Amniotic stem cell (primary cell): ENCODE measurements around the gene DCAF7.

Experiments used
- DNase-seq: peaks from one replicate; lab custom pipeline; 2025; lab: John Stamatoyannopoulos, UW

The DCAF7 gene

DNA sequence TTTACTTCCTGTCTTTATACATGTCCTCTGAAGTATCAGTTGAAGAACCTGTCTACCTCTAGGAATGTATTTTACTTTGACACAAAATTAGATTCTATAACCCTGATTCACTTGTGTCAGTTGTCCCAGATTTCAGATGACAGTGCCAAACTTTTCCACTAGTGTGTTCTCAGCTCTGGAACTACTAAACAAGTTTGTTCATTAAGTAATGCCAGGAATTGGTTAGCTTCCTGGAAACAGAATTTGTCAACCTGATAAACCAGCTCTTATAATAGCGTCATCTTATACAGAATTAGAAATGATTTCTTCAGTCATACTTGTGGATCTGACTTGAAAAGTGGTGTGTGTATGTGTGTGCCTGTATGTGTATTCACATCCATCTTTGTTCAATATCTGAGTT, 79.3 kb downstream of the DCAF7 start:
- no peak for DNase-seq

DNA sequence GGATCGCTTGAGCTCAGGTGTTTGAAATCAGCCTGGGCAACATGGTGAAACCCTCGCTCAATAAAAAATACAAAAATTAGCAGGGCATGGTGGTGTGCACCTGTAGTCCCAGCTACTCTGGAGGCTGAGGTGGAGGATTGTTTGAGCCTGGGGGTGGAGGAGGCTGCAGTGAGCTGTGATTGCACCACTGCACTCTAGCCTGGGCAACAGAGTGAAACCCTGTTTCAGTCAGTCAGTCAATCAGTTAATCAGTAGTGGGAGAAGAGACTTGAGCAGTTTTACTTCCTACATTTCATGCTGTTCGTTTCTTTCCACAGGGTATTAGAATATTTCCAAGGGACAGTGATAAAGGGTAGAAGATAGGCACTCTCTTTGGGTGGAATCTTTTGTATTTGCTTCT, 80.8 kb downstream of the DCAF7 start:
- DNase-seq = no peak

DNA sequence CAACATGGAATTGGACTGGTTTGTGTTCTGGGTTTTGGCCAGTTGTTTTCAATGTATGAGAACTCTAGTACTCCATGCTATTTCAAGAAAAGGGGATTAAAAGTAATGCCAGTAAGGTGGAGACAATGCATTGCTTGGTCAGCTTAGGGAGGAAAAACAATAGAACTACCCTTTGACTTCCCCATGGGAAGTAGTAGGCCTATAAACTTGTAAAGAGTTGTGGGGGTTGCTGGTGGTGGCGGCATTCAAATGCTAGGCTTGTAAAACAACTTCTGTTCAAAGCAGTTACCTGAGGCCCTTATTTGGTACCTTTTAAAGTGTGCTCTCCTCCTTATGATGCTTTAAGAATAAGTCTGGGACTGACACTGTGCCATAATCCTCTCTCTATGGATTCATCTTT, 81.3 kb downstream of the DCAF7 start:
- no peak for DNase-seq

DNA sequence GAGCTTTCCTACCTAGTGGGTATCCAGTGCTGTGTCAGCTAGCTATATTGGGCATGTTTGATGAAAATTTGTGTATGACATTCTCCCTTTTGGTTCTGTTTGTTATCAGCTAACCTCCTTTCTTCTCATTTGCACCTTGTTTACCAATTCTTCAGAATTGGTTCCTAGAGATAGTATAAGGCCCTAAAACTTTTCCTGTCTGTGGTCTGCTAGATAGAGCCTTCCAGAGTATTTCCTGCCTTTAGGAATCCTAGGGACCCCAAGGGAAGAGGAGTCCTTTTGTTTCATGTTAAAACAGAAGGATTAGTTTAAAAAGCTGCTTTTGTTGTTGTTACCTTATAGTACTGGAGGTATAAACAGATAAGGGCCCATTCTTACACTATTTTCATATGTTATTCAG, 83.5 kb downstream of the DCAF7 start:
- DNase-seq = no peak

DNA sequence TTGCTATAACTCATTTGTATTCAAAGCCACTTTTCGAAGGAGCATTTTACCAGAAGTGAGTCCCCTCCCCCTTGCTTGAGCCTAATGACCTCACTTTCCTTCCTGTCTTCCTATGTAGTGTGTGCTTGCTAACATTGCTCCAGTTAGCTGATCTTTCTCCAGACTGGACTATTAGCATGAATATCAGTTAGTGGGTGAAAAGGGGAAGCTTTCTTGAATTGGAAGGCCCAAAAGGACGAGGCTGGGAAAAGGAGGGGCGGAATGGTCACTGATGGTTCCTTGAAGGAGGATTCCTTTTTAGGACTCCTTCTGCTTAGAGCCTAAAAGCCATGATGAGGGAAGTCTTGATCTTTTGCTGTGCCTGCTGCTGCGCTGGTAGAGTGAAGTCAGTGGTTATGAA, 83.9 kb downstream of the DCAF7 start:
- DNase-seq = no peak

DNA sequence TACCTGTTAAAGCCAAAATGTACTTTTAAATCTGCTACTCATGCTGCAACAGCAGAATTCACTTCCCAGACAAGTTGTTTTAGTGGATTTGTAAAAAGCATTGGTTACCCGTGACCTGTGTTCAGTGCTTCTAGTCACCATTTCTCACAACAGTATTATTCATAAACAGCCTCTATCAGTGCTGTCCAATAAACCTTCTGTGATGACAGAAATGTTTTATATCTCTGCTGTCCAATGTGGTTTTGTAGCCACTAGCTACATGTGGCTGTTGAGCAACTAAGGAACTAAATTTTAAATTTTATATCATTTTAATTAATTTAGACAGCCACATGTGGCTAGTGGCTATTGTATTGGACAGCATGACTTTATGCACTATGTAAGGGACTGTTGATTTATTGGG, 84.5 kb downstream of the DCAF7 start:
- DNase-seq = no peak

DNA sequence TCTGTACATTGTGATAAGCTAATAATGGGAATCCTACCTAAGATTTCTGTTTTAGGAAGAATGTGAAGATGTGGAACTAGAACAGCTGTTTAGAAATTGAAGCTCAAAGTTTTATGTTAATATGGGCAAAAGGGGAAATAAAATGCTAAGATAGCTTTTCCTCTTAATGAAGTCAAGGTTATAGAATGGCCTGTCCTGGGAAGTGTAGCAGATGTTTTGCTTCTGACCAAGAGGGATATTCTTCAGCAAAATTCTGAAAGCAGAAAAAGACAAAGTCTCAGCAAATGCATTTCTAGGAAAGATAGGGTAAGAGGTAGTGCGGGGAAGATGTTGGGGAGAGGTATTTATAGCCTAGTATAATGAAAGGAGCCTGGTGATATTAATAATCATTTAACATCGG, 85.0 kb downstream of the DCAF7 start:
- DNase-seq = no peak

DNA sequence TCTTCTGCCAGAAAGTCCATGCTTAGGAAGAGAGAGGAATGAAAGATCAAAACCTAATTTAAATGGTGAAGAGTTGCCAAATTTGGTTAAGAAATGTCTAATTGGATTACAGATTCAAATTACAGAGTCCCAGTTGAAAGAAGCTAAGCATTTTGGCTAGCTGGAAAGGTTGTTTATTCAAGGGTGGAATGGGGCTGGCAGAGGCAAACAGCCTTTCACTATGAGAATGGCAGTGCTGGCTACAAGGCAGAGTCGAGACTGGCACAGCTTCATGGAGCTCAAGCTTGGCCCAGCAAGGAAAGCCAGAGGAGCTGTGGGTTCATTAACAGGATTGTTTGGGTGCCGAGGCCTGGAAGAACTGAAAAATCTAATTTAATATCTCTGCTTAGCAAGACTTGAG, 85.5 kb downstream of the DCAF7 start:
- DNase-seq = no peak

DNA sequence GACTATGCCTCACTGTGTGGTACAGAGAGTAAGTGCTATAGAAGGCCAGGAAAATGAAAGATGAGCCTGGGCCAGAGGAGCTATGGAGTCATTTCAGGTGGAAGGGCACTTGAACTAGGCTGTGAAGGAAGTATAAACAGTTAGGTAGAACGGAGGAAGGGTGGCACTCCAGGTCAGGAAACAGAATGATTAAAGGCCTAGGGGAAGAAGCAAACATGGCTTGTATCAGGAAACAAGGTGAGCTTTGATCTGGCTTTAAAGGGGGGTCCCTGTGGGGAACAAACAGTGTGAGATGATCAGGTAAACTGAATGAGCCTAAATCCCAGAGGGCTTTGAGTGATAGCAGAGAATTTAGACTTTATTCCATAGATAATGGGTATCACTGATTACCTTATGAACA, 88.8 kb downstream of the DCAF7 start:
- no peak for DNase-seq

DNA sequence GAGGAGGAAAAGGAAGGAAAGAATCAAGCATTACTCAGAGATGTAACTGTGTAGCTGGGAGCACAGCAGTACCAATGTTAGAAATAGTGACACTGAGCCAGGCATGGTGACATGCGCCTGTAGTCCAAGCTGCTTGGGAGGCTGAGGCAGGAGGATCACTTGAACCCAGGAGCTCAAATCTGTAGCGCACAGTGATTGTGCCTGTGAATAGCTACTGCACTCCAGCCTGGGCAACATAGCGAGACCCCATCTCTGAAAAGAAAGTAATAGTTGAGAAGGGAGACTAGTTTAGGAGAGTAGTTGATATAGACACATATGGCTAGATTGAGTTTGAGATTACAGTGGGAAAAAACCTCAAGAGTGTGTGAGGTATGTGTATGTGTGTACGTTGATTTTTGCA, 89.8 kb downstream of the DCAF7 start:
- DNase-seq = no peak

DNA sequence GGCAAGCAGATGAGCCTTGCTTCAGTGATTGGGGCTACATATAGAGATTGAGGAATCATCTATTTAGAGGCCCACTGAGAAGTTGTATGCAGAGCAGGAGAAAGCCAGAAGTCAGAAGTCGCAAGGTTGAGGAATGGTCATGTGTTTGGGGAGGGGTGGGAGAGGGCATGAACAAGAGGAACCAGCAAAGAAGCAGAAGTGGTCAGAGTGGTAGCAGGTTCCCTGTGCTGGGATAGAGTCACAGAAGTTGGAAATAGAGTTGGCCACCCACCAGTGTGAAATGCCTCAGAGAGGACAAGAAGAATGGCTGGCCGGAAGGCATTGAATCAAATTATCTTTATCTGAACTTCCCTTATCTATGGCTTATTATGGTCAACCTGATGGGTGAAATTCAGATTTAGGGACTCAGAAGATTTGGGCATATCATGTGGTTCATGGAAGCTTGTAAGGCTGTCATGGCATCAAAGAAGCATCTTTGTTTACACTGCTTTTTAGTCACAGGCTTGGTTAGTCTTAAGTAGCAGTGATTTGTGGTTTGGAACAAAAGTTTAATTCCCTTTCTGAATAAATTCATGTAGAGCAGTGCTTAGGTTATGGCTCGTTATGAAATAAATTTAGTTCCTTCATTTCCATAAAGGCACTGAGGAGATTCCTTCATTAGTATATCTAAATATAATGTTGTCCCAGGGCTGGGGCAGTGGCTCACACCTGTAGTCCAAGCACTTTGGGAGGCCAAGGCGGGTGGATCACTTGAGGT, 91.6 kb downstream of the DCAF7 start:
- no peak for DNase-seq
